HG03045 (cell line): ENCODE results near the gene RAB18.
"Not testable (repeated sequence)": the region's sequence is repeated elsewhere in the genome, so short reads cannot be mapped to it uniquely, and the experiment has no call there.

Source experiments
- ATAC-seq: cut with Tn5 transposase; IDR thresholded peaks from one replicate; pipeline ENCODE4 v1.9.1; 2021; ENCODE audit warnings: mild to moderate bottlenecking, moderate library complexity; ENCODE audit not compliant: unreplicated experiment

RAB18 gene

DNA sequence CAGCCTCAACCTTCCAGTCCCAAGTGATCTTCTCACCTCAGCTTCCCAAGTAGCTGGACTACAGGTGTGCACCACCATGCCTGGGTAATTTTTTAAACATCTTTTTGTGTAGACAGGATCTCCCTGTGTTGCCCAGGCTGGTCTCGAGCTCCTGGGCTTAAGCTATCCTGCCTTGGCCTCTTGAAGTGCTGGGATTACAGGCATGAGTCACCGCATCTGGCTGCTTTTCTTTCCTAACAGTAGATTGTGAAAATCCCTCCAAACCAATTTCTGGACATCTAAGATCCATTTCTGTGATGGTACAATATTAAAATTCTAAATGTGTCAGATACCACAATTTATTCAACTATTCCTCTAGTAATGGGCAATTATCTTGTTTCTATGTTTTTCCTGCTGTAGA, 38.7 kb downstream of the RAB18 start:
- ATAC-seq, result no peak

DNA sequence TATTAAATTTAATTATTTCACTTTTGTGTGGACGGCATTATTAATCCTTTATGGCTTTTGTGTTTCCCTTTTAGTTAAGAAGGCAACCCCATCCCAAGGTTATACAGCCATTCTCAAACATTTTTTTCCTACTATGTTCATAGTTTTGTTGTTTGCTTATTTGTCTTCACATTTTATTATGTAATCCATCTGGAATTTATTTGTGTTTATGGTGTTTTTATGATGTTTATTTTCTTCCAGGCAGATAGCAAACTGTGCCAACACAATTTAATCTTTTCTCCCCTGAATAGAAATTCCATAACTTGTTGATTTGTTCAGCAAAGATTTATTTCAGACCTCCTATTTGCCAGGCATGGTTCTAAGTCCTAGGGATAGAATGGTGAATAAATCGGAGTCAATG, 42.9 kb downstream of the RAB18 start:
- ATAC-seq, result no peak

GRCh38 chr10:27547482-27547881, 43.4 kb downstream of the RAB18 start:
- ATAC-seq, result no peak

DNA sequence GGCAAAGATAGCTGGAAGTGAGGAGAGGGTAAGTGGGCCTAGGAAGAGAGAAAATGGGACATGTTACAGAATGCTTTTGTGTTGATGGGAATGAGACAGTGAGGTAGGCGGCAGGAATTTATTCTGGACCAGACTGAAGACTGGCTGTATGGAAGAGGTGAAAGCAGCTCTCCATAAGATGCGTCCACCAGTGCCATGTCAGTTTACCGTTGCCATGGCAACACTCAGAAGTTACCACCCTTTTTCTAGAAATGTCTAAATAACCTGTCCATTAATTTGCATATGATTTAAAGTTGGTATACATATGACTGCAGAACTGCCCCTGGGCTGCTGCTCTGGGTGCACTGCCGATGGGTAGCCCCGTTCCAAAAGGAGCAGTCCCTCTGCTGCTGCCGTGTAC, 46.7 kb downstream of the RAB18 start:
- no peak for ATAC-seq

DNA sequence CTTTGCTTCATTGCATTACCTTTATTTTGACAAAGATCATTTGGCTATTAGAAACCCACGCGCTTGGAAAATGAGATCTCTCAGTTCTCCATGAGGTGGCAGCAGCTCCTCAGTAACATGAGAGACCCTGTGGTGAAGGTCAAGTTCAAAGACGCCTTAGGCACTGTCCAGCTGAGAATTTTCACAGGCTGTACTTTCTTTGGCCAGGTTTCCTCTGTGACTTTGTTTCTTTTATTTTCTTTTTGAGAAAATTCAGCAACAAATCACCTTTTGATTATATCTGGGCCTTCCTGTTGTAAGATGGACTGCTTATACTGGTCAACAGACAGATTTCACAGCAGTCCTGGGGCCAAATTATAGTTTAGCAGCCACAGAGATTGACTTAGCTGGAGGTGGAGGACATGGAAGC, 54.5 kb downstream of the RAB18 start:
- ATAC-seq, result no peak

DNA sequence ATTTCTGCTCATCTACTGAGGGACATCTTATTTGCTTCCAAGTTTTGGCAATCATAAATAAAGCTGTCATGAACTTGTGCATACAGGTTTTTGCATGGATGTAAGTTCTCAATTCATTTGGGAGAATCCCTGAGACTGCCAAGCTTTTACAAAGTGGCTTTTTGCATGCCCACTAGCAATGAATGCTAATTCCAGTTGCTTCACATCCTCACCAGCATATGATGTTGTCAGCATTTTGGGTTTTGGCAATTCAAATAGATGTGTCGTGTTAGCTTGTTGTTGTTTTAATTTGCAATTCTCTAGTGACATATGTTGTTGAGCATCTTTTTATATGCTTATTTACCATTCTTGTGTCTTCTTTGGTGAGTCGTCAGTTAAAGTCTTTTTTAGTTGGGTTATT, 57.2 kb downstream of the RAB18 start:
- ATAC-seq, result no peak

DNA sequence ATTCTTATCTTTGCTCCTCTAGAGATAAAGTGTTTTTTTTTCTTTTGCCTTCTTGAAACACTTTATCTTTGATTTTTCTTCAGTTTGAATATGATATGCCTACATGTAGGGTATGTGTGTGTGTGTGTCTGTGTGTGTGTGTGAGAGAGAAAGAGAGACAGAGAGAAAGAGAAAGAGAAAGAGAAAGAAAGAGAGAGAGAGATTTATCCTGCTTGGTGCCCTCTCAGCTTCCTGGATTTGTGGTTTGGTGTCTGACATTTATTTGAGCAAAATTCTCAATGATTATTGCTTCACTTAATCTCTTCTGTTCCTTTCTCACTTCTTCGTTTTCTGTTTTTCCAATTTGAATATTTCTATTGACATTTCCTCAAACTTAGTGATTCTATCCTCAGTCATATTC, 60.3 kb downstream of the RAB18 start:
- no peak for ATAC-seq

GRCh38 chr10:27564880-27565279, 60.8 kb downstream of the RAB18 start:
- ATAC-seq, result no peak

- no peak for ATAC-seq
Measured at GRCh38 chr10:27568196-27569175, 64.4 kb downstream of the RAB18 start.

GRCh38 chr10:27569946-27570345, 65.8 kb downstream of the RAB18 start:
- no peak for ATAC-seq

GRCh38 chr10:27577038-27577437, 72.9 kb downstream of the RAB18 start:
- not testable (repeated sequence) for ATAC-seq

GRCh38 chr10:27578316-27578715, 74.2 kb downstream of the RAB18 start:
- no peak for ATAC-seq

GRCh38 chr10:27581225-27581624, 77.1 kb downstream of the RAB18 start:
- ATAC-seq, result no peak

DNA sequence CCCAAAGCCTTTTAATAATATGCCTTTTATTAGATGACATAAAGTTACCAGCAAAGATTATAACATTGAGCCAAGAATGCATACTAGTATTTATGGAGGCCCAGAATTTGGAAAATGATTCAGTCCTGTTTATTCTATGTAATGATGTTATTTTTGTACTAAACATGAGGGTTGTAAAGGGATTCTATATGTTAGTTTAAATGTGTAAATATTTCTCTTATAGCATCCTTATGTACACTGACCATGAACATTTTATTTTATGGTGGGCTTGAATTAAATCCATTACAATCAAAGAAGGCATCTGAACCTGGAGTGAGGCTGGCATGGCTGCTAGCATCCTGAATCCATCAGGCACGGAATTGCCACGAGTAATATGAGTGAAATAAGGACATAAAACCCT, 80.2 kb downstream of the RAB18 start:
- ATAC-seq, result no peak
